HepG2 (cell line): ENCODE data around the gene TTBK1. TPM values are rescaled to one million over a fixed set of nuclear protein-coding genes. Genes with fewer than 3 reads are reported as not detected.
A peak's percentile ranks its signal among the peaks of the same experiment; 100 is the strongest.

Experiments
- DNMT1 ChIP-seq: sonication (generic); formaldehyde crosslinking; IDR thresholded peaks from 2 replicates; pipeline ENCODE4 v1.5.1; 2020; ENCODE audit warnings: mild to moderate bottlenecking, missing genetic modification reagents
- HDAC1 ChIP-seq: sonication (generic); formaldehyde crosslinking; IDR thresholded peaks from 2 replicates; pipeline ENCODE4 v1.5.1; 2020; ENCODE audit warnings: mild to moderate bottlenecking, missing genetic modification reagents
- KLF13 ChIP-seq: sonication (generic); formaldehyde crosslinking; IDR thresholded peaks from 2 replicates; pipeline ENCODE4 v1.4.0; 2020; ENCODE audit warnings: mild to moderate bottlenecking, missing genetic modification reagents
- KLF6 ChIP-seq: IDR thresholded peaks from 2 replicates; pipeline ENCODE4 v1.8.0; 2016; ENCODE audit warnings: missing biosample characterization, missing genetic modification reagents
- NFATC3 ChIP-seq: sonication (generic); formaldehyde crosslinking; IDR thresholded peaks from 2 replicates; pipeline ENCODE4 v1.5.1; 2020; ENCODE audit warnings: mild to moderate bottlenecking, missing genetic modification reagents
- NR2F1 ChIP-seq, 2 experiments: fragments of 450-650 bp in 1 of 2; formaldehyde crosslinking in 1 of 2; IDR thresholded peaks; 2 replicates each; pipeline versions ENCODE4 v1.5.0 to v1.6.1; 2016 to 2020; ENCODE audit warnings: mild to moderate bottlenecking in 1 of 2, missing compliant biosample characterization in 1 of 2, missing genetic modification reagents in 1 of 2, moderate library complexity in 1 of 2
- PCBP1 ChIP-seq: fragments of 200-400 bp; formaldehyde crosslinking; IDR thresholded peaks from 2 replicates; pipeline ENCODE4 v1.6.1; 2017; ENCODE audit warnings: mild to moderate bottlenecking, low read depth, low read length, borderline replicate concordance
- POGK ChIP-seq: sonication (generic); formaldehyde crosslinking; conservative IDR thresholded peaks from 2 replicates; pipeline ENCODE4 v1.8.0; 2022; ENCODE audit warnings: mild to moderate bottlenecking, moderate library complexity, missing genetic modification reagents
- PPARG ChIP-seq: conservative IDR thresholded peaks from 2 replicates; pipeline ENCODE4 v1.6.1; 2016; ENCODE audit warnings: missing biosample characterization, missing genetic modification reagents
- RXRB ChIP-seq: IDR thresholded peaks from 2 replicates; pipeline ENCODE4 v1.6.1; 2016; ENCODE audit warnings: borderline replicate concordance, missing genetic modification reagents, missing compliant biosample characterization
- SMYD3 ChIP-seq: sonication (generic); formaldehyde crosslinking; IDR thresholded peaks from 2 replicates; pipeline ENCODE4 v1.8.1; 2023; ENCODE audit warnings: mild to moderate bottlenecking, missing genetic modification reagents
- ZMYM4 ChIP-seq: sonication (generic); formaldehyde crosslinking; IDR thresholded peaks from 2 replicates; pipeline ENCODE4 v1.8.1; 2023; ENCODE audit warnings: mild to moderate bottlenecking, missing genetic modification reagents
- ZNF143 ChIP-seq: sonication (generic); formaldehyde crosslinking; IDR thresholded peaks from 2 replicates; pipeline ENCODE4 v1.4.0; 2020; ENCODE audit warnings: missing genetic modification reagents
- ZNF274 ChIP-seq: sonication (generic); formaldehyde crosslinking; IDR thresholded peaks from 2 replicates; pipeline ENCODE4 v1.5.1; 2020; ENCODE audit warnings: mild to moderate bottlenecking, missing genetic modification reagents
- ZNF383 ChIP-seq: sonication (generic); formaldehyde crosslinking; IDR thresholded peaks from 2 replicates; pipeline ENCODE4 v1.4.0; 2020; ENCODE audit warnings: missing genetic modification reagents, mild to moderate bottlenecking, borderline replicate concordance
- ZNF468 ChIP-seq: sonication (generic); formaldehyde crosslinking; IDR thresholded peaks from 2 replicates; pipeline ENCODE4 v1.8.0; 2022; ENCODE audit warnings: mild to moderate bottlenecking, moderate library complexity, missing genetic modification reagents
- ZNF570 ChIP-seq: sonication (generic); formaldehyde crosslinking; IDR thresholded peaks from 2 replicates; pipeline ENCODE4 v1.4.0; 2020; ENCODE audit warnings: mild to moderate bottlenecking, missing genetic modification reagents, borderline replicate concordance
- ZNF792 ChIP-seq: IDR thresholded peaks from 2 replicates; pipeline ENCODE4 v1.6.1; 2016
- polyA plus RNA-seq, 8 experiments: library from polyadenylated mRNA; depleted of rRNA in 3 of 8; stranded (reverse) in 7 of 8; unstranded in 1 of 8; fragments of >200 nt; fragmentation: Illumina TruSeq in 4 of 8; extraction: Trizol in 4 of 8; gene quantifications; 2 replicates each; pipeline versions ENCODE4 v1.2.1 to v1.2.3, GENCODE V29; 2011 to 2016; ENCODE audit warnings: low read depth in 4 of 8, missing spikeins in 1 of 8, mixed read lengths in 1 of 8; ENCODE audit not compliant: insufficient read depth in 1 of 8
- total RNA-seq, 5 experiments: library from RNA; depleted of rRNA; stranded (reverse); fragments of >200 nt; fragmentation: Illumina TruSeq; extraction: Trizol; gene quantifications; 2 replicates each; pipeline ENCODE4 v1.2.3, GENCODE V29; 2016; ENCODE audit warnings: low read depth in 1 of 5
- TF ChIP-seq, protein P1 (sequence below): IDR thresholded peaks from 2 replicates; pipeline ENCODE4 v1.6.1; 2016; ENCODE audit warnings: missing biosample characterization, missing genetic modification reagents, low read depth
- TF ChIP-seq, protein P2 (sequence below): sonication (generic); formaldehyde crosslinking; IDR thresholded peaks from 2 replicates; pipeline ENCODE4 v1.4.0; 2020; ENCODE audit warnings: missing genetic modification reagents
- TF ChIP-seq, protein P3 (sequence below): sonication (generic); formaldehyde crosslinking; IDR thresholded peaks from 2 replicates; pipeline ENCODE4 v1.8.0; 2022; ENCODE audit warnings: mild to moderate bottlenecking, missing genetic modification reagents

The TTBK1 gene
- total and polyA plus RNA-seq, 2 of the 13 experiments (the other 11 are each of a cell fraction or from before 2014, with no cell fraction given), result 0.24 to 0.33 TPM

DNA sequence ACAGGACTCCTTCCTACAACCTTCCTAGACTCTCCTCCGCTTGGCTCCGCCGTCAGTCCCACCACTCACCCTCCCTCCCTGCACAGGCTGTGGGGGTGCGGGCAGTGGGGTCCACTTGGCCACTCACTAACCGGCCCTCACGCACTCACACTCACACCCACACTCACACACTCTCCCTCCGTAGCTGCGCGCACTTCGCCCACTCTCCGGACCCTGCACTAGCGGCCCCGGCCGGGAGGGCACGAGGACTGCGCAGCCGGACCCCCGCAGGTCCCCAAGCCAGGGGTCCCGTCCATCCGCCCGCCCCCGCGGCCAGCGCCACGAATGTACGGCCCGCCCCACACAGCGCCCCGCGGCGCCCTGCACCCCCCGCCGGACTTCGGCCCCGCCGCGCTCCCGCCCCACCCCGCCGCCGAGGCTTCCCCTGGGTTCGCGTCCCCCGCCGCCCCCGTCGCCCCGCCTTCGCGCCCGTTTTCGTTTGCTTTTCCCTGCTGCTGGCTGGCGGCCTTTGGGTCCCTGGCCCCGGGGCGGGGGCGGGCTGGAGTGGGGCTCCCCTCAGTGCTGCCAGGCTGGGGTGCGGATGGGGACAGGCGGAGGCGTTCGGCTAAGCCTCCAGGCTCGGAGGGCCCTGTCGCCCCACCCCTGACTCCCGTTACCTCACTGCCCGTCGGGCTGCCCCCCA lies 31.8 kb downstream of the TTBK1 start (continued):
- TF ChIP-seq, protein P1, sequence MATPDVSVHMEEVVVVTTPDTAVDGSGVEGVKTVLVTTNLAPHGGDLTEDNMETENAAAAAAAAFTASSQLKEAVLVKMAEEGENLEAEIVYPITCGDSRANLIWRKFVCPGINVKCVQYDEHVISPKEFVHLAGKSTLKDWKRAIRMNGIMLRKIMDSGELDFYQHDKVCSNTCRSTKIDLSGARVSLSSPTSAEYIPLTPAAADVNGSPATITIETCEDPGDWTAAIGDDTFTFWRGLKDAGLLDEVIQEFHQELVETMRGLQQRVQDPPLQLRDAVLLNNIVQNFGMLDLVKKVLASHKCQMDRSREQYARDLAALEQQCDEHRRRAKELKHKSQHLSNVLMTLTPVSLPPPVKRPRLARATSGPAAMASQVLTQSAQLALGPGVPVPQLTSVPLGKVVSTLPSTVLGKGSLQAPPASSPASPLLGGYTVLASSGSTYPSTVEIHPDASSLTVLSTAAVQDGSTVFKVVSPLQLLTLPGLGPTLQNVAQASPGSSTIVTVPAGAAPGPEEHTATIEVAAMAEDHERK (CRISPR knock-in tag), result no peak
- TF ChIP-seq ZNF383 (CRISPR knock-in tag) (0 out of 2 replicates have a peak, but pooled peaks have one; percentile 81), ZNF792 (no peak; the same call in 1 of the 2 replicates), RXRB (CRISPR knock-in tag) (peak; percentile 61), PPARG (CRISPR knock-in tag) (0 out of 2 replicates have a peak, but pooled peaks have one; percentile 42), POGK (CRISPR knock-in tag) (peak; percentile 68; the same call in 1 of the 2 replicates), ZNF570 (CRISPR knock-in tag) (0 out of 2 replicates have a peak, but pooled peaks have one; percentile 68), ZNF274 (peak; percentile 59; the same call in 1 of the 2 replicates), KLF13 (CRISPR knock-in tag) (no peak), HDAC1 (CRISPR knock-in tag) (peak; percentile 63), ZNF143 (CRISPR knock-in tag) (no peak), PCBP1 (0 out of 2 replicates have a peak, but pooled peaks have one; percentile 55), KLF6 (CRISPR knock-in tag) (peak; percentile 74; the same call in 1 of the 2 replicates), SMYD3 (CRISPR knock-in tag) (no peak), ZMYM4 (peak; percentile 43), ZNF468 (CRISPR knock-in tag) (peak; percentile 34; the same call in 1 of the 2 replicates), NFATC3 (no peak), NR2F1 (CRISPR knock-in tag; IDR thresholded peaks at IDR 0.05) (0 out of 4 replicates have a peak, but pooled peaks of 1 of the 2 experiments have one; percentile 17), DNMT1 (CRISPR knock-in tag) (peak; percentile 70; the same call in 1 of the 2 replicates)
- TF ChIP-seq, protein P2, sequence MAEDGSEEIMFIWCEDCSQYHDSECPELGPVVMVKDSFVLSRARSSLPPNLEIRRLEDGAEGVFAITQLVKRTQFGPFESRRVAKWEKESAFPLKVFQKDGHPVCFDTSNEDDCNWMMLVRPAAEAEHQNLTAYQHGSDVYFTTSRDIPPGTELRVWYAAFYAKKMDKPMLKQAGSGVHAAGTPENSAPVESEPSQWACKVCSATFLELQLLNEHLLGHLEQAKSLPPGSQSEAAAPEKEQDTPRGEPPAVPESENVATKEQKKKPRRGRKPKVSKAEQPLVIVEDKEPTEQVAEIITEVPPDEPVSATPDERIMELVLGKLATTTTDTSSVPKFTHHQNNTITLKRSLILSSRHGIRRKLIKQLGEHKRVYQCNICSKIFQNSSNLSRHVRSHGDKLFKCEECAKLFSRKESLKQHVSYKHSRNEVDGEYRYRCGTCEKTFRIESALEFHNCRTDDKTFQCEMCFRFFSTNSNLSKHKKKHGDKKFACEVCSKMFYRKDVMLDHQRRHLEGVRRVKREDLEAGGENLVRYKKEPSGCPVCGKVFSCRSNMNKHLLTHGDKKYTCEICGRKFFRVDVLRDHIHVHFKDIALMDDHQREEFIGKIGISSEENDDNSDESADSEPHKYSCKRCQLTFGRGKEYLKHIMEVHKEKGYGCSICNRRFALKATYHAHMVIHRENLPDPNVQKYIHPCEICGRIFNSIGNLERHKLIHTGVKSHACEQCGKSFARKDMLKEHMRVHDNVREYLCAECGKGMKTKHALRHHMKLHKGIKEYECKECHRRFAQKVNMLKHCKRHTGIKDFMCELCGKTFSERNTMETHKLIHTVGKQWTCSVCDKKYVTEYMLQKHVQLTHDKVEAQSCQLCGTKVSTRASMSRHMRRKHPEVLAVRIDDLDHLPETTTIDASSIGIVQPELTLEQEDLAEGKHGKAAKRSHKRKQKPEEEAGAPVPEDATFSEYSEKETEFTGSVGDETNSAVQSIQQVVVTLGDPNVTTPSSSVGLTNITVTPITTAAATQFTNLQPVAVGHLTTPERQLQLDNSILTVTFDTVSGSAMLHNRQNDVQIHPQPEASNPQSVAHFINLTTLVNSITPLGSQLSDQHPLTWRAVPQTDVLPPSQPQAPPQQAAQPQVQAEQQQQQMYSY (CRISPR knock-in tag), result no peak
- TF ChIP-seq, protein P3, sequence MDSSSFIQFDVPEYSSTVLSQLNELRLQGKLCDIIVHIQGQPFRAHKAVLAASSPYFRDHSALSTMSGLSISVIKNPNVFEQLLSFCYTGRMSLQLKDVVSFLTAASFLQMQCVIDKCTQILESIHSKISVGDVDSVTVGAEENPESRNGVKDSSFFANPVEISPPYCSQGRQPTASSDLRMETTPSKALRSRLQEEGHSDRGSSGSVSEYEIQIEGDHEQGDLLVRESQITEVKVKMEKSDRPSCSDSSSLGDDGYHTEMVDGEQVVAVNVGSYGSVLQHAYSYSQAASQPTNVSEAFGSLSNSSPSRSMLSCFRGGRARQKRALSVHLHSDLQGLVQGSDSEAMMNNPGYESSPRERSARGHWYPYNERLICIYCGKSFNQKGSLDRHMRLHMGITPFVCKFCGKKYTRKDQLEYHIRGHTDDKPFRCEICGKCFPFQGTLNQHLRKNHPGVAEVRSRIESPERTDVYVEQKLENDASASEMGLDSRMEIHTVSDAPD (CRISPR knock-in tag), result peak; percentile 81; the same call in 1 of the 2 replicates
